ENCODE measurements around the gene TEX29. TPM values are rescaled to one million over a fixed set of nuclear protein-coding genes. Genes with fewer than 3 reads are reported as not detected.

TEX29 gene
- total and polyA plus RNA-seq, 5 donors = 0.25 to 0.48 TPM; not detected in 3

DNA sequence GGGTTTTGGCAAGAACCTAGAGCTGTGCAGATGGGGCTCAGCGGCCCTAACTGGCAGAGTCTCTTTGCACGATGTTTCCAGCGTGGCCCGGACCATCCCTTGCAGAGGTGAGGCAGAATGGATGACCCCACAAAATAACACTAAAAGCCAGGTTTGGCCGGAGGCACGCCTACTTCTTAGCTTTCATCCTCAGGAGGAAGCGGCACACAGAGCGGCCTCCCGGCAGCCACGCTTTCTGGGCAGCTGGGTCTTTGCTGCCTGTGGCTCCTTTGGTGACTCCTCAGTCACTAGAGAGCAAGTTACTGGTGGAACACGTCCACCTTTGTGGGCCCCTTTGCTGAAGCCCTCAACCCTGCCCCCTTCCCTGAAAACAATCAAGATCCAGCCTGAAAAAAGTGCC lies 25.2 kb downstream of the TEX29 start:
- Histone ChIP-seq H3K9me3 (ENCODE audit: control insufficient read depth, low read length) (no peaks in the 10 kb centered on the region), H3K4me1 (ENCODE audit: control insufficient read depth, insufficient read depth, low read length) (no peaks in the 10 kb centered on the region), H3K27ac (ENCODE audit: low read length) (no peak overlapping the region), H3K27me3 (ENCODE audit: control insufficient read depth, insufficient read depth) (no peaks in the 10 kb centered on the region), H3K4me3 (ENCODE audit: low read length) (no peak overlapping the region)
- ATAC-seq = no peak
- 92% methylated on average over 11 of the region's 11 CpGs for WGBS
- no peak for DNase-seq
- intact Hi-C loops (cut with DNase I) = no loop called here

DNA sequence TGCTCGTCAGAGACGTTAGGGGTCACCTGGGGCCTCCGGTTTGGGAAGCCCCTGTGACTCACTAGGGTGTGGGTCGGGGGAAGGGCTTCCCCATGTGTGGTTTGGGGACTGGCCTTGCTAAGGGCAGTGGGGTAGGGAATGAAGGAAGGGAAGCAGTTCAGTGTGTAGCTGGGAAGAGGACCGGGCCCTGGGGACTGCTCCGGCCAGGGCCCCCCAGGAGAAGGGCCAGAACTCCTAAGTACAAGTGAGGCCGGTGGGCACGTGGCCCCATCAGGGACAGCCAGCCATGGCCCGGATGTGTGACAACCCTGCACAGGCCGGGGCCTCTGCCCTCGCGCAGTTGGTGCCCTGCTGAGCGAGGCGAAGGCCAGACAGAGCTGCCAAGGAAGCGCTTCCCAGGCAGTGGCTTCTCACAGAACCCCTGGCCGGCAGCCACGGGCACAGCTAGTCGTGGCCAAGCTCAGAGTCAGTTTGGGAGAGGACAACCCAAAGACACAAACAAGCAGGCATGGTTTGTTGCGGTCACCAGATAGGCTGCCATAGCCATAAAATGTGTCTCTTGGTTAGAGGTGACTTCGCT lies 25.7 kb downstream of the TEX29 start:
- H3K27ac ChIP-seq (ENCODE audit: low read length) = no peak overlapping the region
- intact Hi-C loops (cut with DNase I) = no loop called here
- ATAC-seq (peak; percentile 63 to 65), DNase-seq (peak in 2 of 3 donors; percentile 74 to 76)
- 70% methylated on average over 20 of the region's 20 CpGs for WGBS
- H3K4me3 ChIP-seq (ENCODE audit: low read length) = no peak overlapping the region
- no peaks in the 10 kb centered on the region for H3K9me3 ChIP-seq (ENCODE audit: control insufficient read depth, low read length)
- no peaks in the 10 kb centered on the region for H3K4me1 ChIP-seq (ENCODE audit: control insufficient read depth, insufficient read depth, low read length)
- H3K27me3 ChIP-seq (ENCODE audit: control insufficient read depth, insufficient read depth) = no peaks in the 10 kb centered on the region

DNA sequence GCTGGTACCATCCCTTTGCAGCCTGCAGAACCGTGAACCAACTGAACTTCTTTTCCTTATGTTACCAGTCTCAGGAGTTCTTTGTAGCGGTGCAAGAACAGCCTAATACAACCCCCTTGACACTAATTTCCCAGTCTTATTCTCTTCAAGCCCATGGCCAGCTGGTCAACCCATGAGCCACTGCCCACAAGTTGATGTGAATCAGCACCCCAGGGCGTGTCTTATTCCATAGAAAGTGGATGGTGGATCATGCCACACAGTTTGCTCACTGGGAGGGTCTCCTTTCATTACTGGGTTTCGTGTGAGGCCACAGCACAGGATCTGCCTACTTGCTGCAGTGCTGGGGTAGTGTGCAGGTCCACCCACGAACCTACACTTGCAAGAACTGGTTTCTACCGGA lies 27.0 kb downstream of the TEX29 start:
- no peak for DNase-seq
- H3K4me3 ChIP-seq (ENCODE audit: low read length) = no peak overlapping the region
- intact Hi-C loops (cut with DNase I) = no loop called here
- 92% methylated on average over 6 of the region's 6 CpGs for WGBS
- no peak for ATAC-seq
- no peaks in the 10 kb centered on the region for H3K4me1 ChIP-seq (ENCODE audit: control insufficient read depth, insufficient read depth, low read length)
- H3K27ac ChIP-seq (ENCODE audit: low read length) = no peak overlapping the region
- no peaks in the 10 kb centered on the region for H3K27me3 ChIP-seq (ENCODE audit: control insufficient read depth, insufficient read depth)
- H3K9me3 ChIP-seq (ENCODE audit: control insufficient read depth, low read length) = no peaks in the 10 kb centered on the region

DNA sequence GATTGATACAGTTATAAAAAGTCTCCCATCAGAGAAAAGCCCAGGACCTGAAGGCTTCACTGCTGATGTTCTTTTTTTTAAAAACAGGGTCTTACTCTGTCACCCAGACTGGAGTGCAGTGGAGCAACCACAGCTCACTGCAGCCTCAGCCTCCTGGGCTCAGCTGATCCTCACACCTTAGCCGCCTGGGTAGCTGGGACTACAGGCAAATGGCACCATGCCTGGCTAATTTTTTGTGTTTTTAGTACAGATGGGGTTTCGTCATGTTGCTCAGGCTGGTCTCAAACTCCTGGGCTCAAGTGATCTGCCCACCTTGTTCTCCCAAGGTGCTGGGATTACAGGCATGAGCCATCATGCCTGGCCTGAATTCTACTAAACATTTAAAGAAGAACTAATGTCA lies 33.1 kb downstream of the TEX29 start:
- no peaks in the 10 kb centered on the region for H3K9me3 ChIP-seq (ENCODE audit: control insufficient read depth, low read length)
- H3K4me1 ChIP-seq (ENCODE audit: control insufficient read depth, insufficient read depth, low read length) = no peaks in the 10 kb centered on the region
- no peak overlapping the region for H3K27ac ChIP-seq (ENCODE audit: low read length)
- ATAC-seq (no peak), DNase-seq (no peak)
- no peaks in the 10 kb centered on the region for H3K27me3 ChIP-seq (ENCODE audit: control insufficient read depth, insufficient read depth)
- intact Hi-C loops (cut with DNase I) = no loop called here
- WGBS = 65% methylated on average over 2 of the region's 2 CpGs
- H3K4me3 ChIP-seq (ENCODE audit: low read length) = no peak overlapping the region

DNA sequence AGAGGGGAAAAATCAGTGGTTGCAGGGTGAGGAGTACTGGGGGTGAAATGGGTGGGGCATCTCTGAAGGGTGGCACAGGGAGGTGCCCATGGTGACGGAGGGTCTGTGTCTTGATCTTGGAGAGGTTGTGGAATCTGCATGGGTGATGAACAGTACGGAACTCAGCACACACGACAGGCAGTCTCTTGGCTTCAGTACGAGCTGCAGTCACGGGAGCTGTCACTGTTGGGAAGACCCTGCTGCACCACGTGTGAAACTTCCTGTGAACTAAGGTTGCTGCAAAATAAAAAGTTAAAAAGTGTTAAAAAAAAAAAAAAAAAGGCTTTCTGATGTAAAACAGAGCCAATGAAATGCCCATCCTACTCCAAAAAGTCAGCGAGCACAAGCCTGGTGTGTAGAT lies 34.3 kb downstream of the TEX29 start:
- DNase-seq (no peak), ATAC-seq (no peak)
- Histone ChIP-seq H3K27ac (ENCODE audit: low read length) (no peak overlapping the region), H3K4me1 (ENCODE audit: control insufficient read depth, insufficient read depth, low read length) (no peaks in the 10 kb centered on the region), H3K4me3 (ENCODE audit: low read length) (no peak overlapping the region), H3K27me3 (ENCODE audit: control insufficient read depth, insufficient read depth) (no peaks in the 10 kb centered on the region), H3K9me3 (ENCODE audit: control insufficient read depth, low read length) (no peaks in the 10 kb centered on the region)
- intact Hi-C loops (cut with DNase I) = no loop called here
- WGBS = 53% methylated on average over 7 of the region's 7 CpGs

DNA sequence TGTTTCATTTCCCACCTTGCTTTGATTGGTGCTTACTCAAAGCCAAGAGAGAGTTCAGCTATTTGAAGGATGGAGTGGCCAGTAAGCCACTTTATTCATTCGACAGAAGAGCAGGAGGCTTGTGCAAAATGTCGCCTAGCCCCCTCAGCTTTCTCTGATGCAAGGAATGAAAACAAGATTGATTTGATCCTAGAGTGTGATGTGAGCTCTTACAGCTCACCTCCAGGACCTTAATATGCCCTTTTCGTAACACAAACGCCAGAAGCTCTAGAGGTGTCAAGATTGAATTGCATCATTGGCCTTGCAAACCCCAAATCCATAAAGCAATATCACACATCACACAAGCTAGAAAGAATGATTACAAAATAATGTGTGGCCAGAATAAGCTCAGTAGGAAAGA lies 36.4 kb downstream of the TEX29 start:
- H3K27me3 ChIP-seq (ENCODE audit: control insufficient read depth, insufficient read depth) = no peaks in the 10 kb centered on the region
- no peak for DNase-seq
- no peak overlapping the region for H3K4me3 ChIP-seq (ENCODE audit: low read length)
- intact Hi-C loops (cut with DNase I) = no loop called here
- no peaks in the 10 kb centered on the region for H3K9me3 ChIP-seq (ENCODE audit: control insufficient read depth, low read length)
- no peaks in the 10 kb centered on the region for H3K4me1 ChIP-seq (ENCODE audit: control insufficient read depth, insufficient read depth, low read length)
- H3K27ac ChIP-seq (ENCODE audit: low read length) = no peak overlapping the region
- WGBS = 82% methylated on average over 4 of the region's 4 CpGs
- no peak for ATAC-seq

DNA sequence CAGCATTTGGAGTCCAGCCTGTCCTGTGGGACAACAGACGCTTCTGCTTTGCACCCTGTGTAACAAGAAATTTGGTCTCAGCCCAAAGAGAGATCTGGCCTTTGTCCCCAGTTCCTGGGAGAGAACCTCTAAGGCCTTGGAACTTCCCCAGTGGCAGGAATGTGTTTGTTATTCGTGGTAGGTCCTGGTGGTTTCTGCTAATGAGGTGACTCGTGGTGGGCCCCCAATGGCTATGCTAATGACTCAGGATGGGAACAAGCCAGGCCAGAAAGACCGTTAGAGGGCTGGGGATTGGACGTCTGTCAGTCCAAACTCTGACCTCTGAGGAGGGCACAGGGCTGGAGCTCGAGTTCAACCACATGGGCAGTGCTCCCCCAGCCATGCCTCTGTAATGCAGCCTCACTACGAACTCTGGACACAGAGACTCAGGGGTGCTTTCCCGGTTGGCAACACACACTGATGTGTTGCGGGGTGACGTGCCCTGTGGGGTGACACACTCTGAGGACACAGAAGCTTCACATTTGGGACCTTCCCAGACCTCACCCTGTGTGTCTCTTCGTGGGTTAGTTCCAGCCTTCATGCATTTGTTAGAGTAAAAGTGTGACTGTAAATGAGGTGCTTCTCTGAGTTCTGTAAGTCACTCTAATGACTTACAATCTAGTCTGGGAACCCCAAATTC lies 38.9 kb downstream of the TEX29 start:
- DNase-seq (no peak), ATAC-seq (no peak)
- no peak overlapping the region for H3K27ac ChIP-seq (ENCODE audit: low read length)
- intact Hi-C loops (cut with DNase I) = no loop called here
- 58% methylated on average over 11 of the region's 11 CpGs for WGBS
- H3K4me3 ChIP-seq (ENCODE audit: low read length) = no peak overlapping the region
- H3K27me3 ChIP-seq (ENCODE audit: control insufficient read depth, insufficient read depth) = no peaks in the 10 kb centered on the region
- no peaks in the 10 kb centered on the region for H3K9me3 ChIP-seq (ENCODE audit: control insufficient read depth, low read length)
- no peaks in the 10 kb centered on the region for H3K4me1 ChIP-seq (ENCODE audit: control insufficient read depth, insufficient read depth, low read length)

DNA sequence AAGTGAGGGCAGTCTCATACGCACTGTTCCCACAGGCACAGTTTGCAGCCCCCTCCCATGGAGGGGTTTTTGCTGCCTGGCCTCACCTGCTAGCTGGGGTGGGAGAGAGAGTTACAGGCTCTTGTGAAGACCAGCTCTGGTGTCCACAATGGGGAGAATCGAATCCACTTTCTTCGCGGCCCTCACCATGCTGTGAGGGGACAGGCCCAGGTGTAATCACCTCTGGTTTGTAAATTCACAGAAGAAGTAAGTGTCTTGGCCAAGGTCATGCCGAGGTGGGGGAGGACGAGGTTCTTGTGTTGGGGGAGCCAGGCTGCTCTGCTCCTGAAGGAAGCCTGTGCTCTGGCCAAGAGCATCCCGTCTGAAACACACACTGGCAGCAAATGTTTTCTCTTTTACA lies 39.5 kb downstream of the TEX29 start:
- H3K27me3 ChIP-seq (ENCODE audit: control insufficient read depth, insufficient read depth) = no peaks in the 10 kb centered on the region
- intact Hi-C loops (cut with DNase I) = no loop called here
- 71% methylated on average over 7 of the region's 7 CpGs for WGBS

DNA sequence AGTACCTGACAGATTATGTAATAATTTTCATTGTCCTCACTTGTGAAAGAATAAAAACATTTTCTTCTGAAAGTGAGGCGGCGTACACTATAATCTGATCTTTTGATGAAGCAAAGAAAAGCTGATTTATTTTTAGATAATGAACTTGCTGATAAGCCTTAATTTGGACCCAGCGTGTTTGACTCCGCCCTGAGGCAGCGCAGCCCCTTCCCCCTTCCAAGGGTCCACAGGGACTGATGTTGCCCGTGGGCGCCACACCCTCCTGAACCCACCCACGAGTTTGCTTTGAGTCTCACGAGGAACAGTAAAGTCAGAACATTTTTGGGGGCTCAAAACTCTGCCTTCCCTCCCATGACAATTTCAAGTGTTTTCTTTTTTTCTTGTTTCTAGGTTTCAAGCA lies 40.0 kb downstream of the TEX29 start:
- ATAC-seq (no peak), DNase-seq (no peak)
- Histone ChIP-seq H3K4me3 (ENCODE audit: low read length) (no peak overlapping the region), H3K27ac (ENCODE audit: low read length) (no peak overlapping the region), H3K9me3 (ENCODE audit: control insufficient read depth, low read length) (no peaks in the 10 kb centered on the region), H3K4me1 (ENCODE audit: control insufficient read depth, insufficient read depth, low read length) (no peaks in the 10 kb centered on the region), H3K27me3 (ENCODE audit: control insufficient read depth, insufficient read depth) (no peaks in the 10 kb centered on the region)
- WGBS = 80% methylated on average over 9 of the region's 9 CpGs
- intact Hi-C loops (cut with DNase I) = no loop called here

More for the DNA sequence above, 39.5 kb downstream of the TEX29 start:
- H3K9me3 ChIP-seq (ENCODE audit: control insufficient read depth, low read length) = no peaks in the 10 kb centered on the region
- ATAC-seq (no peak), DNase-seq (no peak)
- no peak overlapping the region for H3K4me3 ChIP-seq (ENCODE audit: low read length)
- H3K27ac ChIP-seq (ENCODE audit: low read length) = no peak overlapping the region
- no peaks in the 10 kb centered on the region for H3K4me1 ChIP-seq (ENCODE audit: control insufficient read depth, insufficient read depth, low read length)

DNA sequence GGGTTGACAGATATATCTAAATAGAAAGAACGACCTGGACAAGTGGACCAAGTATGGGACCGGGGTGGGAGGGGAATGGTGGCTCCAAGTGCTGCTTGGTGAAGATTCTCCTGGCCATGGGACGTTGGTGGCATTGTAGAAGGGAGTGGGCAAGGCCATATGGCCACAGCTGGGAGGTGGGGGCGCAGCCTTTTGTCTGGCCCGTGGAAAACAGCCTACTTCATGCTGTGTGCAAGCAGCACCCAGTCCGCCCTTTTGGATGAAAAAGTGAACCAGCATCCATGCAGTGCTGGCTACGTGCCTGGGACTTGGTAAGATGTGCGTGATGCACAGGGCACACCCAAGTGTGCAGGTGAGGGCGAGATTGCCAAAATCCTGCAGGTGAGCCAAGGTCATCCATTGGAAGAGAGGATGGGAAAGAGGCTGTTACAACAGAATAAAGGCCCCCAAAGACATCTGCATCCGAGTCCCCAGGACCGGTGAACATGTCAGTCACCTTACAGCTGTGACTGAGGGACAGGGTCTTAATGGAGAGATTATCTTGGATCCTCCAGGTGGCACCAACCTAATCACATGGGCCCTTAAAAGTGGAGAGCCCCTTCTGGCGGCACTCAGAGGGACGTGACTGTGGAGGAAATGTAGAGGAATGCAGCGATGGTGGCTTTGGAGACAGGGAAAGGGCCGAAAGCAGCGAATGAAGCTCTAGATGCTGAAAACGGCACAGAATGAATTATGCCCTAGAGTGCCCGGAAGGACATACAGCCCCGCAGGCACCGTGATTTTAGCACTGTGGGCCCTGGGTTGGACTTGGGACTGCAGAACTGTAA lies 40.8 kb downstream of the TEX29 start:
- no peaks in the 10 kb centered on the region for H3K9me3 ChIP-seq (ENCODE audit: control insufficient read depth, low read length)
- intact Hi-C loops (cut with DNase I) = no loop called here
- H3K4me3 ChIP-seq (ENCODE audit: low read length) = no peak overlapping the region
- 75% methylated on average over 20 of the region's 20 CpGs for WGBS
- H3K4me1 ChIP-seq (ENCODE audit: control insufficient read depth, insufficient read depth, low read length) = no peaks in the 10 kb centered on the region
- H3K27ac ChIP-seq (ENCODE audit: low read length) = no peak overlapping the region
- no peak for ATAC-seq
- H3K27me3 ChIP-seq (ENCODE audit: control insufficient read depth, insufficient read depth) = no peaks in the 10 kb centered on the region
- DNase-seq = no peak

DNA sequence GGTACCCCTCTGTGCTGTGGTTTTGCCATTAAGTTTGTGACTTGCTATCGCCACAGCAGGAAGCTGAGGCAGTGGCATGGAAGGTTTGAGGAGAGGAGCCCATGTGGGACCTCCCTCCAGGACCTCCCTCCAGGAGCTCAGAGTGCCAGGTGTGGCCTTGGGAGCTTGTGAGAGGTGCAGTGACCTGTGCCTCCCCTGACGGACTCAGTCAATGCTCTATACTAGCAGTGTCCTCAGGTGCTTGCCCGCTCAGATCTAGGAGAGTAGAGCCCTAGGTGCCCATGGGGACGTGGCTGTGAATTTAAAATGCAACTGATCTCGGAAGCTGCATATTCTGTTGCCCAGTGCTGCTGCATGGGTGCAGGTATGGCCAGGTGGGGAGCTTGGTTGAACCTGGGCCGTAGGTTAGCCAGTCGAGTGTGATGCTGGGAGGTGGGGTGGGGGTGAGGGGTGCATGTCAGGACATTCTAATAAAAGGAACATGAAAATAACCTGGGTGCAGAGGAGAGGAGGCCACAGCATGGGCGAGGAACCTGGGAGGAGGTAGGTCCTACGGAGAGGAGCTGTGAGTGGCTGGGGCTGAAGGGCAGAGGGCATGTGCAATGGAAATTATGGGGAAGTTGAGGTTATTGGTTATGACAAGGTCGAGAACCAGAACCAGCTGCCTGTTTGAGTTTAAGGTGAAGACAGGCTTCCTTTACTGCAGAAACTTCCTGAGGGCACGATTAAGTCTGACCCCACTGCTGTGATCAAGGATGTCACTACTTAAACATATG lies 41.6 kb downstream of the TEX29 start:
- Histone ChIP-seq H3K4me1 (ENCODE audit: control insufficient read depth, insufficient read depth, low read length) (no peaks in the 10 kb centered on the region), H3K9me3 (ENCODE audit: control insufficient read depth, low read length) (no peaks in the 10 kb centered on the region), H3K27ac (ENCODE audit: low read length) (no peak overlapping the region), H3K4me3 (ENCODE audit: low read length) (no peak overlapping the region), H3K27me3 (ENCODE audit: control insufficient read depth, insufficient read depth) (no peaks in the 10 kb centered on the region)
- DNase-seq = no peak
- 78% methylated on average over 11 of the region's 11 CpGs for WGBS
- intact Hi-C loops (cut with DNase I) = no loop called here
- ATAC-seq = no peak

Measured in right cardiac atrium (tissue), 5 donors.